Osteoblast (primary cell): ENCODE results near the gene SORCS2. TPM values are rescaled to one million over a fixed set of nuclear protein-coding genes. Genes with fewer than 3 reads are reported as not detected.
A peak's percentile ranks its signal among the peaks of the same experiment; 100 is the strongest.

Experiments used
- DNase-seq: peaks from one replicate; pipeline ENCODE4 v3.0.0; 2011; ENCODE audit warnings: low spot score, mixed read lengths; ENCODE audit not compliant: insufficient read length; ENCODE audit errors: missing footprints
- H2AFZ ChIP-seq: 2 replicates; pipeline ENCODE4 v1.6.0; 2011; ENCODE audit warnings: mild to moderate bottlenecking, low read length
- H3K27ac ChIP-seq: 2 replicates; pipeline ENCODE4 v1.5.1; 2011; ENCODE audit warnings: mild to moderate bottlenecking, low read depth, low read length, moderate library complexity
- H3K27me3 ChIP-seq: 2 replicates; pipeline ENCODE4 v1.6.0; 2012; ENCODE audit warnings: mild to moderate bottlenecking, control low read depth, inconsistent platforms, low read length, moderate library complexity; ENCODE audit not compliant: insufficient read depth
- H3K36me3 ChIP-seq: 2 replicates; pipeline ENCODE4 v1.5.1; 2011; ENCODE audit warnings: mild to moderate bottlenecking, low read length, control low read depth, moderate library complexity; ENCODE audit not compliant: insufficient read depth
- H3K4me1 ChIP-seq: 2 replicates; pipeline ENCODE4 v1.5.1; 2011; ENCODE audit warnings: mild to moderate bottlenecking, low read length, control low read depth, moderate library complexity; ENCODE audit not compliant: insufficient read depth
- H3K4me2 ChIP-seq: 2 replicates; pipeline ENCODE4 v1.6.0; 2011; ENCODE audit warnings: mild to moderate bottlenecking, low read length; ENCODE audit not compliant: insufficient read depth
- H3K4me3 ChIP-seq: fragments of 200-600 bp; sonication (generic); 3 replicates; pipeline ENCODE4 v1.5.1; 2012; ENCODE audit warnings: mild to moderate bottlenecking, low read length, inconsistent platforms; ENCODE audit not compliant: insufficient read depth
- H3K79me2 ChIP-seq: 2 replicates; pipeline ENCODE4 v1.6.0; 2012; ENCODE audit warnings: mild to moderate bottlenecking, low read length, control low read depth, inconsistent platforms; ENCODE audit not compliant: insufficient read depth
- H3K9me3 ChIP-seq: 2 replicates; pipeline ENCODE4 v1.5.1; 2011; ENCODE audit warnings: low read depth, low read length, control low read depth
- H4K20me1 ChIP-seq: 2 replicates; pipeline ENCODE4 v1.6.0; 2012; ENCODE audit warnings: mild to moderate bottlenecking, low read length, control low read depth; ENCODE audit not compliant: insufficient read depth
- CTCF ChIP-seq: IDR thresholded peaks from 2 replicates; pipeline ENCODE4 v1.5.1; 2011; ENCODE audit warnings: mild to moderate bottlenecking, low read depth, low read length, moderate library complexity; ENCODE audit errors: extremely low read depth
- total RNA-seq: library from RNA; depleted of rRNA; stranded (reverse); fragments of >200 nt; gene quantifications from 2 replicates; pipeline ENCODE4 v1.2.3, GENCODE V29; 2012

Gene SORCS2
- total RNA-seq, 1 donor: 9.0 TPM

DNA sequence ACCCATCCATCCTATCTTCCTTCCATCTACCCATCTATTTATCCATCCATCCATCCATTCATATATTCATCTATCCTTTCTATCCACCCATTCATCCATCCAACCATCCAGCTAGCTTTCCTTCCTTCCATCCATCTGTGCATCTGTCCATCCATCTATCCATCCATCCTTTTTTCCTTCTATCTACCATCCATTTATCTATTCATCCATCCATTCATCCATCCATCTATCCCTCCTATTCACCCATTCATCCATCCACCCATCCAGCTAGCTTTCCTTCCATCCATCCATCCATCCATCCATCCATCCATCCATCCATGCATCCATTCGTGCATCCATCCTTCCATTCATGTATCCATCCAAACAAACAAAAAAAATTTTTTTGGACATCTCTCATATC, 123.6 kb downstream of the SORCS2 start:
- no peak for DNase-seq
- Histone ChIP-seq H3K79me2 (no peaks in the 10 kb centered on the region), H3K4me2 (no peak overlapping the region), H3K27me3 (peaks cover 3% of the 10 kb centered on the region), H3K27ac (no peak overlapping the region), H3K4me3 (no peak overlapping the region), H3K36me3 (no peaks in the 10 kb centered on the region), H4K20me1 (no peaks in the 10 kb centered on the region), H2AFZ (no peak overlapping the region), H3K4me1 (no peaks in the 10 kb centered on the region), H3K9me3 (peaks cover 7% of the 10 kb centered on the region)
- no peak for TF ChIP-seq CTCF

- Histone ChIP-seq H3K79me2 (no peaks in the 10 kb centered on the region), H3K4me1 (no peaks in the 10 kb centered on the region), H3K4me3 (no peak overlapping the region), H3K9me3 (peaks cover 7% of the 10 kb centered on the region), H3K4me2 (no peak overlapping the region), H3K27me3 (no peaks in the 10 kb centered on the region), H3K36me3 (no peaks in the 10 kb centered on the region), H4K20me1 (no peaks in the 10 kb centered on the region), H3K27ac (no peak overlapping the region), H2AFZ (no peak overlapping the region)
- DNase-seq: no peak
- no peak for TF ChIP-seq CTCF
Measured at GRCh38 chr4:7319024-7319423, 126.7 kb downstream of the SORCS2 start.

DNA sequence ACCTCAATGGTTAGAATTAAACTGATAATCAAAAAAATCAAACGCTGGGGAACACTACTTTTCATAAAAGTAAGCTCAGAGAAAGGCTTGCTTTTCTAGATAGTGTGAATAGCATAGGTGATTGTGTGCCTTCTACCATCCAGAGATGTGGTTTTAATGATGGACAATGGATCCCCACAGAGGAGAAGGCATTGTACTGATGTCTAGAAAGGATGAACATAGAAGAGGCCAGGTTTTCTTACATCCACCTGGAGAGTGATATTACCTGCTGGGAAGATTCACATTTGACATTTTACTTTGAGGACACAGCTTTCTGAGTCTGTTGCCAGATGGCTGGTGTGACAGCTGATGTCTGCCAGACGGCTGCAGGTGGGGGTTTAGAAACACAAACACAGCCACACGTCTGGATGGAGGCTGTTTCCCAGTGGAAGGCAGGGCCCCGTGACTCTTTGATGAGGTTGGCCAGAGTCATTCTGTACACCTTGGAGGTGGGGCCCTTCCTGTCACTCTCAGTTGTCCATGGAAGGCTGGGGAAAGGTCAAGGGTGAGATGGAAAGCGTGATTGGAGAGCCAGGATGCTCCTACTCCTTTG, 128.0 kb downstream of the SORCS2 start:
- Histone ChIP-seq H3K27ac (no peak overlapping the region), H3K79me2 (no peaks in the 10 kb centered on the region), H3K4me2 (no peak overlapping the region), H3K9me3 (peaks cover 7% of the 10 kb centered on the region), H3K27me3 (no peaks in the 10 kb centered on the region), H2AFZ (no peak overlapping the region), H3K36me3 (no peaks in the 10 kb centered on the region), H3K4me1 (no peaks in the 10 kb centered on the region), H3K4me3 (no peak overlapping the region), H4K20me1 (no peaks in the 10 kb centered on the region)
- no peak for TF ChIP-seq CTCF
- DNase-seq: peak; percentile 62

GRCh38 chr4:7322166-7322991, 130.0 kb downstream of the SORCS2 start:
- TF ChIP-seq CTCF: no peak
- no peaks in the 10 kb centered on the region for H3K4me1 ChIP-seq
- H3K79me2 ChIP-seq: no peaks in the 10 kb centered on the region
- no peak overlapping the region for H3K4me2 ChIP-seq
- peak; percentile 55 for DNase-seq
- H3K4me3 ChIP-seq: no peak overlapping the region
- no peaks in the 10 kb centered on the region for H3K36me3 ChIP-seq
- peaks cover 7% of the 10 kb centered on the region for H3K9me3 ChIP-seq
- no peaks in the 10 kb centered on the region for H4K20me1 ChIP-seq
- no peak overlapping the region for H2AFZ ChIP-seq
- no peaks in the 10 kb centered on the region for H3K27me3 ChIP-seq
- no peak overlapping the region for H3K27ac ChIP-seq
